OCI-LY1 (cell line): ENCODE data around the gene ADORA3.

Experiments used
- EZH2 ChIP-seq: fragments of 200-600 bp; sonication (generic), shearing (Covaris generic); IDR thresholded peaks from 2 replicates; pipeline ENCODE4 v1.8.0; 2017; ENCODE audit warnings: borderline replicate concordance, mixed run types, mild to moderate bottlenecking, antibody characterized with exemption, low read length, moderate library complexity, mixed read lengths
- TF ChIP-seq, protein P1 (sequence below): fragments of 200-600 bp; sonication (generic), shearing (Covaris generic); IDR thresholded peaks from 2 replicates; pipeline ENCODE4 v1.5.1; 2017; ENCODE audit warnings: mild to moderate bottlenecking, antibody characterized with exemption, low read length, moderate library complexity, mixed read lengths

DNA sequence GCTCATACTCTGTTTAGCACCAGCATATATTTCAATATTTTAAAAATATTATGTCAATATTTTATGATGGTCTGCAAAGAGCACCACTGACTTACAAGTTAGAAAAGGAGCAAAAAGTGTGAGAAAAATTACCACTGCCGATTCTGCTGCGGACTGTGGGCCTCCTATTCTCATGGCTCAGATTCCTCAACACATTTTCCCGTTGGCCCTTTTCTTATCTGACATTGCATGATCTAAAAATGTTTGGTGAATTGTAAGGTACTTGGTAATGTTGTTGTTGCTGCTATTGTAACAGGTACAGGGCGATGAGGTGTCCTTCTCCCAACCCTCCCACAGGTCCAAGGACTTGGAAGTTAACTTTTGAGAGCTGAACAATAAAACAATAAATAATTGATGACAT lies 28.9 kb downstream of the ADORA3 start:
- TF ChIP-seq, protein P1, sequence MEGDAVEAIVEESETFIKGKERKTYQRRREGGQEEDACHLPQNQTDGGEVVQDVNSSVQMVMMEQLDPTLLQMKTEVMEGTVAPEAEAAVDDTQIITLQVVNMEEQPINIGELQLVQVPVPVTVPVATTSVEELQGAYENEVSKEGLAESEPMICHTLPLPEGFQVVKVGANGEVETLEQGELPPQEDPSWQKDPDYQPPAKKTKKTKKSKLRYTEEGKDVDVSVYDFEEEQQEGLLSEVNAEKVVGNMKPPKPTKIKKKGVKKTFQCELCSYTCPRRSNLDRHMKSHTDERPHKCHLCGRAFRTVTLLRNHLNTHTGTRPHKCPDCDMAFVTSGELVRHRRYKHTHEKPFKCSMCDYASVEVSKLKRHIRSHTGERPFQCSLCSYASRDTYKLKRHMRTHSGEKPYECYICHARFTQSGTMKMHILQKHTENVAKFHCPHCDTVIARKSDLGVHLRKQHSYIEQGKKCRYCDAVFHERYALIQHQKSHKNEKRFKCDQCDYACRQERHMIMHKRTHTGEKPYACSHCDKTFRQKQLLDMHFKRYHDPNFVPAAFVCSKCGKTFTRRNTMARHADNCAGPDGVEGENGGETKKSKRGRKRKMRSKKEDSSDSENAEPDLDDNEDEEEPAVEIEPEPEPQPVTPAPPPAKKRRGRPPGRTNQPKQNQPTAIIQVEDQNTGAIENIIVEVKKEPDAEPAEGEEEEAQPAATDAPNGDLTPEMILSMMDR, result no peak
- TF ChIP-seq EZH2, result no peak
